Keratinocyte (primary cell): ENCODE data around the gene MLXIP. TPM values are rescaled to one million over a fixed set of nuclear protein-coding genes. Genes with fewer than 3 reads are reported as not detected.

ENCODE experiments used
- DNase-seq: peaks from one replicate; pipeline ENCODE4 v3.0.0-alpha.2; 2011; ENCODE audit warnings: low read depth, missing footprints, low spot score
- FAIRE-seq: peaks from 2 replicates; lab custom pipeline; 2011; peaks lifted over from hg19 to GRCh38; lab: Jason Lieb, UNC
- H2AFZ ChIP-seq: 2 replicates; pipeline ENCODE4 v1.6.0; 2012; ENCODE audit warnings: low read length, control low read depth, inconsistent platforms; ENCODE audit not compliant: control insufficient read depth
- H3K27ac ChIP-seq: 2 replicates; pipeline ENCODE4 v1.5.1; 2011; ENCODE audit warnings: low read length; ENCODE audit not compliant: control insufficient read depth, insufficient read depth
- H3K27me3 ChIP-seq: 3 replicates; pipeline ENCODE4 v1.6.0; 2011; ENCODE audit warnings: low read length; ENCODE audit not compliant: control insufficient read depth, insufficient read depth; ENCODE audit errors: extremely low read depth
- H3K36me3 ChIP-seq, 2 experiments: 2 replicates in 1 of 2; 3 replicates in 1 of 2; pipeline ENCODE4 v1.5.1; 2011; ENCODE audit warnings: low read length in 2 of 2, mild to moderate bottlenecking in 1 of 2; ENCODE audit not compliant: control insufficient read depth in 2 of 2, insufficient read depth in 2 of 2; ENCODE audit errors: extremely low read depth in 1 of 2
- H3K4me1 ChIP-seq: 3 replicates; pipeline ENCODE4 v1.5.1; 2011; ENCODE audit warnings: low read length; ENCODE audit not compliant: control insufficient read depth, insufficient read depth; ENCODE audit errors: extremely low read depth
- H3K4me2 ChIP-seq: 3 replicates; pipeline ENCODE4 v1.6.0; 2011; ENCODE audit warnings: low read depth, low read length; ENCODE audit not compliant: control insufficient read depth, insufficient read depth; ENCODE audit errors: extremely low read depth
- H3K4me3 ChIP-seq, 3 experiments: fragments of 200-600 bp in 1 of 3; sonication (generic) in 1 of 3; 2 replicates in 2 of 3; 3 replicates in 1 of 3; pipeline ENCODE4 v1.5.1; 2011 to 2016; ENCODE audit warnings: low read length in 3 of 3, mild to moderate bottlenecking in 3 of 3, control low read depth in 2 of 3, inconsistent platforms in 1 of 3, low read depth in 1 of 3, mixed read lengths in 1 of 3, mixed run types in 1 of 3, moderate library complexity in 1 of 3; ENCODE audit not compliant: control insufficient read depth in 2 of 3, insufficient read depth in 2 of 3; ENCODE audit errors: extremely low read depth in 1 of 3
- H3K79me2 ChIP-seq: 2 replicates; pipeline ENCODE4 v1.6.0; 2012; ENCODE audit warnings: low read length; ENCODE audit not compliant: control insufficient read depth, insufficient read depth
- H3K9ac ChIP-seq: 3 replicates; pipeline ENCODE4 v1.6.0; 2011; ENCODE audit warnings: low read length; ENCODE audit not compliant: control insufficient read depth, insufficient read depth; ENCODE audit errors: extremely low read depth
- H3K9me1 ChIP-seq: 3 replicates; pipeline ENCODE4 v1.6.0; 2011; ENCODE audit warnings: low read length; ENCODE audit not compliant: control insufficient read depth, insufficient read depth; ENCODE audit errors: extremely low read depth
- H3K9me3 ChIP-seq: 2 replicates; pipeline ENCODE4 v1.5.1; 2012; ENCODE audit warnings: low read depth, low read length; ENCODE audit not compliant: control insufficient read depth
- H4K20me1 ChIP-seq: 3 replicates; pipeline ENCODE4 v1.6.0; 2011; ENCODE audit warnings: low read length; ENCODE audit not compliant: control insufficient read depth, insufficient read depth; ENCODE audit errors: extremely low read depth
- CTCF ChIP-seq, 3 experiments: IDR thresholded peaks in 1 of 3; conservative IDR thresholded peaks in 1 of 3; optimal IDR thresholded peaks in 1 of 3; 2 replicates in 2 of 3; 3 replicates in 1 of 3; pipeline versions ENCODE3 to v1.5.1; 2011; ENCODE audit warnings: low read length in 3 of 3, mild to moderate bottlenecking in 3 of 3, moderate library complexity in 2 of 3, control low read depth in 1 of 3, inconsistent platforms in 1 of 3; ENCODE audit not compliant: insufficient read depth in 2 of 3; ENCODE audit errors: extremely low read depth in 1 of 3
- EZH2 ChIP-seq: IDR thresholded peaks from one replicate; pipeline ENCODE4 v1.6.1; 2012; ENCODE audit warnings: inconsistent platforms, mild to moderate bottlenecking, low read length, moderate library complexity
- dilution Hi-C: fragments of 300-500 bp; cut with MboI; formaldehyde crosslinking; loops from one replicate; pipeline ENCODE4 v1.7.0; 2020; ENCODE audit warnings: low sequenced_read_pairs; ENCODE audit not compliant: extremely low pct_ligation_motif_present
- polyA plus RNA-seq, 5 experiments: library from polyadenylated mRNA; depleted of rRNA in 3 of 5; stranded (reverse) in 3 of 5; stranded (forward) in 1 of 5; unstranded in 1 of 5; fragments of >200 nt; gene quantifications; 1 replicate in 1 of 5; 2 replicates in 3 of 5; 3 replicates in 1 of 5; pipeline versions ENCODE4 v1.2.1 to v1.2.3, GENCODE V29; 2011 to 2012; ENCODE audit warnings: missing spikeins in 2 of 5, low read depth in 1 of 5, low replicate concordance in 1 of 5

MLXIP gene
- polyA plus RNA-seq, 1 donor (not counting 4 experiments of a cell fraction or from before 2014, with no cell fraction given), result 5.5 TPM

GRCh38 chr12:122125452-122126341 is 47.1 kb downstream of the MLXIP start:
- H3K79me2 ChIP-seq, result peaks cover 56% of the 10 kb centered on the region
- peaks cover 16% of the 10 kb centered on the region for H3K4me1 ChIP-seq
- no peak overlapping the region for H3K27ac ChIP-seq
- no peaks in the 10 kb centered on the region for H3K9me3 ChIP-seq
- H3K9ac ChIP-seq, result no peak overlapping the region
- FAIRE-seq (no peak), DNase-seq (no peak)
- no peaks in the 10 kb centered on the region for H4K20me1 ChIP-seq
- no peak overlapping the region for H3K4me3 ChIP-seq
- no peaks in the 10 kb centered on the region for H3K27me3 ChIP-seq
- dilution Hi-C loops, result no loop called here
- no peak for TF ChIP-seq EZH2
- no peak for TF ChIP-seq CTCF (optimal IDR thresholded peaks at IDR 0.05 in 1 of 3, IDR thresholded peaks at IDR 0.05 in 1 of 3, conservative IDR thresholded peaks at IDR 0.05 in 1 of 3; ENCODE audit: extremely low read depth in 1 of 3, insufficient read depth in 2 of 3, low read length in 3 of 3)
- no peak overlapping the region for H2AFZ ChIP-seq
- H3K4me2 ChIP-seq, result no peak overlapping the region
- peaks cover 22 to 28% of the 10 kb centered on the region in 2 experiments for H3K36me3 ChIP-seq
- H3K9me1 ChIP-seq, result no peaks in the 10 kb centered on the region

GRCh38 chr12:122126342-122126635 is 47.7 kb downstream of the MLXIP start:
- Histone ChIP-seq H4K20me1 (no peaks in the 10 kb centered on the region), H3K4me1 (peaks cover 17% of the 10 kb centered on the region), H3K4me2 (no peak overlapping the region), H3K79me2 (peaks cover 55% of the 10 kb centered on the region), H3K9ac (no peak overlapping the region), H3K4me3 (no peak overlapping the region), H3K9me1 (no peaks in the 10 kb centered on the region), H3K27ac (no peak overlapping the region), H3K36me3 (peaks cover 22 to 28% of the 10 kb centered on the region in 2 experiments), H3K9me3 (no peaks in the 10 kb centered on the region), H3K27me3 (no peaks in the 10 kb centered on the region), H2AFZ (no peak overlapping the region)
- no peak for TF ChIP-seq CTCF (optimal IDR thresholded peaks at IDR 0.05 in 1 of 3, IDR thresholded peaks at IDR 0.05 in 1 of 3, conservative IDR thresholded peaks at IDR 0.05 in 1 of 3; ENCODE audit: extremely low read depth in 1 of 3, insufficient read depth in 2 of 3, low read length in 3 of 3)
- no peak for TF ChIP-seq EZH2
- FAIRE-seq, result no peak
- DNase-seq, result no peak
- dilution Hi-C loops, result no loop called here
